ENCODE data around the gene ZNF496. TPM values are rescaled to one million over a fixed set of nuclear protein-coding genes. Genes with fewer than 3 reads are reported as not detected.

The ZNF496 gene
- total and polyA plus RNA-seq, 2 of the 13 experiments (the other 11 are each of a cell fraction or from before 2014, with no cell fraction given) = 14.8 to 18.6 TPM

DNA sequence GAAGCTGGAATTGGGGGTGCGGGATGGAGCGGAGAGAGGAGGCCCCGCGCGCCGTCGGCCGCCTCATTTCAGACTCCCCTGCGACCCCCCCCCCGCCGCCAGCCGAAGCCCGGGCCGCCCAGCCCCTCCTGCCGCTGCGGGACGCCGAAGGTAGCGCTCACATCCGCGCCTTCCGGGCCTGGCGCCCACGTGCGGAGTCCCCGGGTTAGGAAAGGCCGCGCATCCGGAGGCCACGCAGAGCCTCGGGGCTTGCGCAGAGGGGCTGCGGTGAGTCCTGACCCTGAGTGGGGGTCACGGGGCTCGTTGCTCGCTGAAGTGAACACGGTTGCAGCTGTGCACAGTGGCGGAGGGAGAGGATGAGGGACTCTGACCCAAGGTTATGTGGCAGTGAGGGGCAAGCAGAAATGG is 552 bp upstream of the ZNF496 start (continued):
- TF ChIP-seq, protein P1, sequence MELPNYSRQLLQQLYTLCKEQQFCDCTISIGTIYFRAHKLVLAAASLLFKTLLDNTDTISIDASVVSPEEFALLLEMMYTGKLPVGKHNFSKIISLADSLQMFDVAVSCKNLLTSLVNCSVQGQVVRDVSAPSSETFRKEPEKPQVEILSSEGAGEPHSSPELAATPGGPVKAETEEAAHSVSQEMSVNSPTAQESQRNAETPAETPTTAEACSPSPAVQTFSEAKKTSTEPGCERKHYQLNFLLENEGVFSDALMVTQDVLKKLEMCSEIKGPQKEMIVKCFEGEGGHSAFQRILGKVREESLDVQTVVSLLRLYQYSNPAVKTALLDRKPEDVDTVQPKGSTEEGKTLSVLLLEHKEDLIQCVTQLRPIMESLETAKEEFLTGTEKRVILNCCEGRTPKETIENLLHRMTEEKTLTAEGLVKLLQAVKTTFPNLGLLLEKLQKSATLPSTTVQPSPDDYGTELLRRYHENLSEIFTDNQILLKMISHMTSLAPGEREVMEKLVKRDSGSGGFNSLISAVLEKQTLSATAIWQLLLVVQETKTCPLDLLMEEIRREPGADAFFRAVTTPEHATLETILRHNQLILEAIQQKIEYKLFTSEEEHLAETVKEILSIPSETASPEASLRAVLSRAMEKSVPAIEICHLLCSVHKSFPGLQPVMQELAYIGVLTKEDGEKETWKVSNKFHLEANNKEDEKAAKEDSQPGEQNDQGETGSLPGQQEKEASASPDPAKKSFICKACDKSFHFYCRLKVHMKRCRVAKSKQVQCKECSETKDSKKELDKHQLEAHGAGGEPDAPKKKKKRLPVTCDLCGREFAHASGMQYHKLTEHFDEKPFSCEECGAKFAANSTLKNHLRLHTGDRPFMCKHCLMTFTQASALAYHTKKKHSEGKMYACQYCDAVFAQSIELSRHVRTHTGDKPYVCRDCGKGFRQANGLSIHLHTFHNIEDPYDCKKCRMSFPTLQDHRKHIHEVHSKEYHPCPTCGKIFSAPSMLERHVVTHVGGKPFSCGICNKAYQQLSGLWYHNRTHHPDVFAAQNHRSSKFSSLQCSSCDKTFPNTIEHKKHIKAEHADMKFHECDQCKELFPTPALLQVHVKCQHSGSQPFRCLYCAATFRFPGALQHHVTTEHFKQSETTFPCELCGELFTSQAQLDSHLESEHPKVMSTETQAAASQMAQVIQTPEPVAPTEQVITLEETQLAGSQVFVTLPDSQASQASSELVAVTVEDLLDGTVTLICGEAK (IDR thresholded peaks at IDR 0.05) = no peak
- TF ChIP-seq, protein P1 (CRISPR knock-in tag; IDR thresholded peaks at IDR 0.05) = peak; percentile 14; the same call in 1 of the 2 replicates
- TF ChIP-seq, protein P2, sequence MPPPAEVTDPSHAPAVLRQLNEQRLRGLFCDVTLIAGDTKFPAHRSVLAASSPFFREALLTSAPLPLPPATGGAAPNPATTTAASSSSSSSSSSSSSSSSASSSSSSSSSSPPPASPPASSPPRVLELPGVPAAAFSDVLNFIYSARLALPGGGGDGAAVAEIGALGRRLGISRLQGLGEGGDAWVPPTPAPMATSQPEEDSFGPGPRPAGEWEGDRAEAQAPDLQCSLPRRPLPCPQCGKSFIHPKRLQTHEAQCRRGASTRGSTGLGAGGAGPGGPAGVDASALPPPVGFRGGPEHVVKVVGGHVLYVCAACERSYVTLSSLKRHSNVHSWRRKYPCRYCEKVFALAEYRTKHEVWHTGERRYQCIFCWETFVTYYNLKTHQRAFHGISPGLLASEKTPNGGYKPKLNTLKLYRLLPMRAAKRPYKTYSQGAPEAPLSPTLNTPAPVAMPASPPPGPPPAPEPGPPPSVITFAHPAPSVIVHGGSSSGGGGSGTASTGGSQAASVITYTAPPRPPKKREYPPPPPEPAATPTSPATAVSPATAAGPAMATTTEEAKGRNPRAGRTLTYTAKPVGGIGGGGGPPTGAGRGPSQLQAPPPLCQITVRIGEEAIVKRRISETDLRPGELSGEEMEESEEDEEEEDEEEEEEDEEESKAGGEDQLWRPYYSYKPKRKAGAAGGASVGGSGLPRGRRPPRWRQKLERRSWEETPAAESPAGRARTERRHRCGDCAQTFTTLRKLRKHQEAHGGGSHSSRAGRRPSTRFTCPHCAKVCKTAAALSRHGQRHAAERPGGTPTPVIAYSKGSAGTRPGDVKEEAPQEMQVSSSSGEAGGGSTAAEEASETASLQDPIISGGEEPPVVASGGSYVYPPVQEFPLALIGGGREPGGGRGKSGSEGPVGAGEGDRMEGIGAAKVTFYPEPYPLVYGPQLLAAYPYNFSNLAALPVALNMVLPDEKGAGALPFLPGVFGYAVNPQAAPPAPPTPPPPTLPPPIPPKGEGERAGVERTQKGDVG (CRISPR knock-in tag; IDR thresholded peaks at IDR 0.05; ENCODE audit: borderline replicate concordance) = no peak
- TF ChIP-seq ATF7 (IDR thresholded peaks at IDR 0.05) (no peak), ATF7 (CRISPR knock-in tag; IDR thresholded peaks at IDR 0.05) (no peak), ZFP62 (CRISPR knock-in tag; IDR thresholded peaks at IDR 0.05) (no peak), ZNF883 (CRISPR knock-in tag; IDR thresholded peaks at IDR 0.05; ENCODE audit: not compliant biosample characterization) (no peak), CCDC6 (CRISPR knock-in tag; IDR thresholded peaks at IDR 0.05) (no peak)
- TF ChIP-seq, protein P3, sequence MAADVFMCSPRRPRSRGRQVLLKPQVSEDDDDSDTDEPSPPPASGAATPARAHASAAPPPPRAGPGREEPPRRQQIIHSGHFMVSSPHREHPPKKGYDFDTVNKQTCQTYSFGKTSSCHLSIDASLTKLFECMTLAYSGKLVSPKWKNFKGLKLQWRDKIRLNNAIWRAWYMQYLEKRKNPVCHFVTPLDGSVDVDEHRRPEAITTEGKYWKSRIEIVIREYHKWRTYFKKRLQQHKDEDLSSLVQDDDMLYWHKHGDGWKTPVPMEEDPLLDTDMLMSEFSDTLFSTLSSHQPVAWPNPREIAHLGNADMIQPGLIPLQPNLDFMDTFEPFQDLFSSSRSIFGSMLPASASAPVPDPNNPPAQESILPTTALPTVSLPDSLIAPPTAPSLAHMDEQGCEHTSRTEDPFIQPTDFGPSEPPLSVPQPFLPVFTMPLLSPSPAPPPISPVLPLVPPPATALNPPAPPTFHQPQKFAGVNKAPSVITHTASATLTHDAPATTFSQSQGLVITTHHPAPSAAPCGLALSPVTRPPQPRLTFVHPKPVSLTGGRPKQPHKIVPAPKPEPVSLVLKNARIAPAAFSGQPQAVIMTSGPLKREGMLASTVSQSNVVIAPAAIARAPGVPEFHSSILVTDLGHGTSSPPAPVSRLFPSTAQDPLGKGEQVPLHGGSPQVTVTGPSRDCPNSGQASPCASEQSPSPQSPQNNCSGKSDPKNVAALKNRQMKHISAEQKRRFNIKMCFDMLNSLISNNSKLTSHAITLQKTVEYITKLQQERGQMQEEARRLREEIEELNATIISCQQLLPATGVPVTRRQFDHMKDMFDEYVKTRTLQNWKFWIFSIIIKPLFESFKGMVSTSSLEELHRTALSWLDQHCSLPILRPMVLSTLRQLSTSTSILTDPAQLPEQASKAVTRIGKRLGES (CRISPR knock-in tag; IDR thresholded peaks at IDR 0.05; ENCODE audit: borderline replicate concordance) = no peak
- TF ChIP-seq, protein P4, sequence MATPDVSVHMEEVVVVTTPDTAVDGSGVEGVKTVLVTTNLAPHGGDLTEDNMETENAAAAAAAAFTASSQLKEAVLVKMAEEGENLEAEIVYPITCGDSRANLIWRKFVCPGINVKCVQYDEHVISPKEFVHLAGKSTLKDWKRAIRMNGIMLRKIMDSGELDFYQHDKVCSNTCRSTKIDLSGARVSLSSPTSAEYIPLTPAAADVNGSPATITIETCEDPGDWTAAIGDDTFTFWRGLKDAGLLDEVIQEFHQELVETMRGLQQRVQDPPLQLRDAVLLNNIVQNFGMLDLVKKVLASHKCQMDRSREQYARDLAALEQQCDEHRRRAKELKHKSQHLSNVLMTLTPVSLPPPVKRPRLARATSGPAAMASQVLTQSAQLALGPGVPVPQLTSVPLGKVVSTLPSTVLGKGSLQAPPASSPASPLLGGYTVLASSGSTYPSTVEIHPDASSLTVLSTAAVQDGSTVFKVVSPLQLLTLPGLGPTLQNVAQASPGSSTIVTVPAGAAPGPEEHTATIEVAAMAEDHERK (CRISPR knock-in tag; IDR thresholded peaks at IDR 0.05; ENCODE audit: low read depth) = no peak
- TF ChIP-seq, protein P5, sequence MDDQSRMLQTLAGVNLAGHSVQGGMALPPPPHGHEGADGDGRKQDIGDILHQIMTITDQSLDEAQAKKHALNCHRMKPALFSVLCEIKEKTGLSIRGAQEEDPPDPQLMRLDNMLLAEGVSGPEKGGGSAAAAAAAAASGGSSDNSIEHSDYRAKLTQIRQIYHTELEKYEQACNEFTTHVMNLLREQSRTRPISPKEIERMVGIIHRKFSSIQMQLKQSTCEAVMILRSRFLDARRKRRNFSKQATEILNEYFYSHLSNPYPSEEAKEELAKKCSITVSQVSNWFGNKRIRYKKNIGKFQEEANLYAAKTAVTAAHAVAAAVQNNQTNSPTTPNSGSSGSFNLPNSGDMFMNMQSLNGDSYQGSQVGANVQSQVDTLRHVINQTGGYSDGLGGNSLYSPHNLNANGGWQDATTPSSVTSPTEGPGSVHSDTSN (CRISPR knock-in tag; IDR thresholded peaks at IDR 0.05; ENCODE audit: borderline replicate concordance) = no peak
